NK-92 (cell line): ENCODE data around the gene SYT13.
"Not testable (repeated sequence)": the region's sequence is repeated elsewhere in the genome, so short reads cannot be mapped to it uniquely, and the experiment has no call there.

Experiments
- DNase-seq: peaks from one replicate; lab custom pipeline; 2025; ENCODE audit not compliant: unreplicated experiment; lab: John Stamatoyannopoulos, UW

Gene SYT13

DNA sequence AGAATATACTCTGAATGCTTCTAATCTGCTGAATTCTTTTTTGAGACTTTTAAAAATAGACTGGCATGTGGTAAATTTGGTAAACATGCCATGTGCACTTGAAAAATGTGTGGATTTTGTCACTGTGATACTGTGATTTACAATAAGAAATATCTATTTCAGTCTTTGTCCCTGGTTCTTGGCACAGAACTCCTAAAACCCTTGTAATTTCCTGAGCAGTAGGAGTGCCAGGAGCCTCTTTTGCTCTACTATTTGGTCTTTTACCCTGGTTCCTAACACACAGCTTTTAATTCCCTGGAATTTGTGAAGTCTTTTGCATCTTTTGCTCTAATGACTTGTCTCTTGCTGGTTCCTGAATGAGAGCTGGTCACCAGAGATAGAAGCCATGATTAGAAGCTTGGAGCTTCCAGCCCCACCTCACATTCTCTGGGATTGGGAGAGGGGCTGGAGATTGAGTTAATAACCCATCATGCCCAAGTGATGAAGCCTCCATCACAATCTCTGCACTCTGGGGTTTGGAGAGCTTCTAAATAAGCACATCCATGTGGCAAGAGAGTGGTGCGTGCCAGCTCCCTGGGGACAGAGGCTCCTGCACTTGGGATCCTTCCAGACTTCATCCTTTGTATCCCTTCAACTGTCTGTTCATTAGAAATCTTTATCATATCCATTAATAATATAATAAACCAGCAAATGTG is 27.2 kb upstream of the SYT13 start:
- DNase-seq: no peak

DNA sequence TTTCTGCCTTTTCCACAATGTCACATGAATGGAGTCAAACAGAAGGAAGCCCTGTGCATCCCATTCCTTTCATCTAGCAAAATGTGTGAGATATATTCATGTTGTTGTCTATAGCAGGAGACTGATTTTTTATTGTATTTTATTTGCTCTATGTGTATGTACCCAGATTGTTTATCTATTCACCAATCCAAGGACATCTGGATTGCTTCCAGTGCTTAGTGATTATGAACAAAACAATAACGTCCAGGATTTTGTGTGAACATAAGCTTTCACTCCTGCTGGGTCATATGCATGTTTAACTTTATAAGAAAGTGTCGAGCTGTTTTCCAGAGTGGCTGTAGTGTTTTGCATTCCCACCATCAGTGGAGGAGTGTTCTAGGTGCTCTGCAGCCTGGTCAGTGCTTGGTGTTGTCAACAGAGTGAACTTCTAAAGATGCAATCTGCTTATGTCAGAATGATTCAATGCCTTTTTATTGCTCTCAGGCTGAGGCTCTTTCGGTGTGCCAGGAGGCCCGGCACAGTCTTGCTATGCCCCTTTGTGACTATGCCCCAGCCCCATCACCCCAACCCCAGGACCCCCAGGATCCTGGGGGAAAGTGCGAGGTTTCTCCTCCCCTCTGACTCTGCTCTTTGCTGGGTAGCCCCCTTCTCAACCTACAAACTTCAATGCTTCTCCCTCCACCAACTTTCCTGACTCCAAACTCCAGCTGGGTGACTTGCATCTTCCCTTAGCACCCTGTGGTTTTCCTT is 19.9 kb upstream of the SYT13 start:
- DNase-seq: no peak

- DNase-seq: no peak
These were observed 18.8 kb upstream of the SYT13 start for GRCh38 chr11:45304992-45305335.

GRCh38 chr11:45304111-45304991 is 18.2 kb upstream of the SYT13 start:
- DNase-seq: no peak

DNA sequence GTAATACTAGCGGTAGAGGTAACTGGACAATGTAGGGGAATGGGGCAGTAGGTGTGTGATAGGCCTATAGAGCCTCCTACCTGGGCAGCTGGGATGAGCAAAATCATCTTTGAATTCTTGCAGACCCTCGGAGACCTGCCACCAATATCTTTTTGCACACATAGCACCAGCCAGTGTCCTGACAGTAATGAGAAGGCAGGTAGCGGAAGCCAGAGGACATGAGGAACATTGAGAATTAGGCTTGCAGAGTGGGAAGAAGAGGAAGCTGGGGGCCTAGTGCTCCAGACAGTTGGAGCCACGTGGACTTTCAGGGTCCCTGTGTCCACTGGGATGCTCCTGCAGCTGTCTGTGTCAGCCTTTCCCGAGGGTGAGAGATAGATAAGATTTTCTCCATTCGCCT is 17.2 kb upstream of the SYT13 start:
- no peak for DNase-seq

- DNase-seq: no peak
These were observed 15.6 kb upstream of the SYT13 start for GRCh38 chr11:45301537-45302246.

GRCh38 chr11:45300715-45301114 is 14.6 kb upstream of the SYT13 start:
- no peak for DNase-seq

GRCh38 chr11:45298718-45299117 is 12.6 kb upstream of the SYT13 start:
- DNase-seq: no peak

- no peak for DNase-seq
These were observed 9.9 kb upstream of the SYT13 start for GRCh38 chr11:45296075-45296474.

- DNase-seq: no peak
These were observed 8.4 kb upstream of the SYT13 start for GRCh38 chr11:45294499-45294898.

DNA sequence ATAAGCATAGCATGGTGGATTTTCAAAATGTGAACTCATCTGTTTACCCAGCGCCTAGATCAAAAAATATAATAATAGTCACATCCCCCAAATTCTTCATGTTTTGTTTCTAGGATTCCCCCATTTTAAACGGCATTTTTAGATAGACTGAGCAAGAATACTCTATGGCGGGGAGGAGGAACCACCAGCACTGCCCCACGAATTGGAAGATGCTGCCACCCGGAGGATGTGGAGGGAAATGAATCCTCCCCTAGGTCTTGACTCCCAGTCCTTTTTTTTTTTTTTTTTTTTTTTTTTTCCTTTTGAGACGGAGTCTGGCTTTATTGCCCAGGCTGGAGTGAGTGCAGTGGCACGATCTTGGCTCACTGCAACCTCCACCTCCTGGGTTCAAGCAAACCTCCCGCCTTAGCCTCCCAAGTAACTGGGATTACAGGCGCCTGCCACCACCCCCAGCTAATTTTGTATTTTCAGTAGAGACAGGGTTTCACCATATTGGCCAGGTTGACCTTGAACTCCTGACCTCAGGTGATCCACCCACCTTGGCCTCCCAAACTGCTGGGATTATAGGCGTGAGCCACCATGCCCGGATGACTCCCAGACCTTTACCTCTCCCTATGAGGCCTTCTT is 7.5 kb upstream of the SYT13 start:
- DNase-seq: not testable (repeated sequence)

DNA sequence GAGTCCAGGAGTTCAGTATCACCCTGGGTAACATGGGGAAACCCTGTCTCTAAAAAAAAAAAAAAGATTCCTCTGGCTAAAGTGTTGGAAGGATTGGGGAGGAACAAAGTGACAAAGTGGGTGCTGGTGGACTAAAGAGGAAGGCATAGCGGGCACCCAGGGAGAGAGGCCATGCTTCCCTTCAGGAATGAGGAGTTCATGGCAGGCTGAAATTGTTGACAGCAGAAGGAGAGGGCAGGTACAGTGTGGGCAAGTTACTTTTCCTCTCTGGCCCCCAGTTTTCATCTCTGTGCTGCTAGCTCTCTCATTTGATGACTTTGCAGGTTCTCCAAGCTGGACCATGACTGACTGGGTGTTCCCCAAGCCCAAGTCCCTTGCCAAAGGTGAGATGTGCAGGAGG is 4.4 kb upstream of the SYT13 start:
- DNase-seq: no peak

GRCh38 chr11:45289369-45289768 is 3.2 kb upstream of the SYT13 start:
- DNase-seq: no peak

- no peak for DNase-seq
These were observed 2.2 kb upstream of the SYT13 start for GRCh38 chr11:45288339-45288738.

GRCh38 chr11:45287316-45287903 is 1.3 kb upstream of the SYT13 start:
- DNase-seq: no peak

DNA sequence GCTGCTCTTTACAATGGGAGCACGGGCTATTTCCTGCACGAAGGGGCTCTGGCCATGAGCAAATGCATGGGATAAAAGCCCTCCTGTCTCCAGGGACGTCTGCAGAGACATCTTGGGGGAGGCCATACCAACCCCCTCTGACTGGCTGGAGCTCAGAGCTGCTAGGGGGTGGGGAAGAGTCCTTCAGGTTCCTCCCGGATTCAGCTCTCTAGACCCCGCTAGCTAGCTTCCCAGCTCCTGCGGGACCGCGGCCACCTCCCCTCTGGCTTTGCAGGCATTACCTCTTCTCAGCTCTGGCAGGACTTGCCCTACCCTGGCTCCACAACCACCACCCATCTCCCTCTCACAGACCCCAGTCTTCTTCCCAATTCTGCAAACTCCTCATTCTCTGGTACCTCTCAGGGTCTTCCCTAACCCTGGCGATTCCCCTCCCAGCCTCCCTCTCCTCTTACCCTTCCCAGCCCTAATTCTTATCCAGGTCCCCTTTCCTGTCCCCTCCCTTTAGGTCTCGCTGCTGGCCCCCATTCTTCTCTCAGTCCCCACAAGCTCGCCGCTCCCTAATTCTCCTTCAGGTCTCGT is 802 bp downstream of the SYT13 start:
- no peak for DNase-seq

DNA sequence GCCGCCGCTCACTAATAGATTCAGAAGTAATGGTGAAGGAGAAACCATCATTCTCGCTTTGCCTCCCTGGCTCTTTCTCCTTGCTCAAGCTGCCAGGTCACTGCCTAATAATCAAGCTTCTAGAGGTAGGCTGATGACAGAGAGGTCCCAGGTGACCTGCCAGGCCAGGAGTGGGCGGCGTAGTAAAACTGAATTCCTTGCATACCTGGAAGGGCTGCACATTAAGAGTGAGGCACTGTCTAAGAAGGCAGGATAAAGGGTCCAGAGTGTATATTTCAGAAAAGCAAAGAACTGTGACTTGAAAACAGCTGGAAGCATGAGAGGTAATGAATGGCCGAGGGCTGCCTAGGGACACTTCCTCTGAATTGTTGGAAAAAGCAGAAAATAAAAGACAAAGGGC is 4.1 kb downstream of the SYT13 start:
- DNase-seq: no peak

GRCh38 chr11:45280449-45280848 is 5.7 kb downstream of the SYT13 start:
- no peak for DNase-seq

GRCh38 chr11:45279645-45280044 is 6.5 kb downstream of the SYT13 start:
- DNase-seq: no peak

DNA sequence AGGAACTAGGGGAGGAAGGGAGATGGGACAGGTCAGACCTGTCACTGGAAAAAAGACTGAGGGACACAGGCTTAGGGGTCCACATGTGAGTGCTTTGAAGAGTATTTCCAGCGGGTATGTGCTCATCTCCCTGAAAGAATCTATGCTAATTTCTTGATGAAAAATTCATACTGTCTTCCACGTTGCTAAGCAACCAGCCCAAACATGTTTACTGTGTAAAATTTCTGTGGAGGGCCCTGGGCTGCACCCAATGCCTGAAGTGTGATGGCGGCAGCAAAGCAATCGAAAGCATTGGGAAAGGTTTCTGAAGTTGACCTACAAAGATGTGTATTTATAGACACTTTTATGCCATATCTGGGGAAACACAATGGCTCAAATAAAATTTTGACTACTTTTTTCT is 7.4 kb downstream of the SYT13 start:
- no peak for DNase-seq
